GM23338 (cell line): ENCODE data around the gene POU6F1.

ENCODE experiments used
- CREB1 ChIP-seq: fragments of 250-450 bp; sonication (Bioruptor Pico); IDR thresholded peaks from 2 replicates; pipeline ENCODE4 v1.5.0; 2020; ENCODE audit warnings: low read depth, mild to moderate bottlenecking, moderate library complexity
- EZH2phosphoT487 ChIP-seq: fragments of 200-600 bp; sonication (generic); IDR thresholded peaks from one replicate; pipeline ENCODE4 v1.8.1; 2018; ENCODE audit warnings: antibody characterized with exemption; ENCODE audit not compliant: unreplicated experiment
- JUNB ChIP-seq: IDR thresholded peaks from one replicate; pipeline ENCODE4 v1.6.1; 2016; ENCODE audit warnings: antibody characterized with exemption; ENCODE audit not compliant: unreplicated experiment
- POLR2AphosphoS5 ChIP-seq: IDR thresholded peaks from 2 replicates; pipeline ENCODE4 v1.6.1; 2016; ENCODE audit warnings: antibody characterized with exemption, low read depth
- ZNF331 ChIP-seq: fragments of 250-450 bp; sonication (Bioruptor Pico); IDR thresholded peaks from 2 replicates; pipeline ENCODE4 v1.5.0; 2020; ENCODE audit warnings: low read depth, mild to moderate bottlenecking, moderate library complexity
- TF ChIP-seq, protein P1 (sequence below), 2 experiments: fragments of 200-600 bp in 1 of 2; sonication (generic) in 1 of 2; conservative IDR thresholded peaks; 2 replicates each; pipeline versions ENCODE4 v1.5.1 to v1.6.1; 2016 to 2017; ENCODE audit warnings: antibody characterized with exemption in 2 of 2, low read depth in 2 of 2, mild to moderate bottlenecking in 2 of 2, moderate library complexity in 1 of 2

DNA sequence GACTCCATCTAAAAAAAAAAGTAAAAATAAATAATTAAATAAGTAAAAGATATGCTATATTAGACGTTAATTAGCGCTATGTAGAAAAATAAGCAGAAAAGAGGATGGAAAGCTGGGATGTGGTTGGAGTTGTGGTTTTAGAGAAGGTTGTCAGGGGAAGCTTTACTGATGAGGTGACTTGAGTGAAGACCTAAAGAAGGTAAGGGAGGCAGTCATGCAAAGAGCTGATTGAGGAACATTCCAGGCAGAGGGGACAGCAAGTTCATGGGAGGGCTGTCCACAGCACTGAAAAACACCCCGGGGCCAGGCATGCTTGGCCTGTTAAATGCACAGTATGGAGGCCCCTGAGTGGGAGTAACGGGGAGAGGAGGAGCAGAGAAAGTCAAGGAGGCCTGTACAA, 36.7 kb upstream of the POU6F1 start:
- TF ChIP-seq, protein P1, sequence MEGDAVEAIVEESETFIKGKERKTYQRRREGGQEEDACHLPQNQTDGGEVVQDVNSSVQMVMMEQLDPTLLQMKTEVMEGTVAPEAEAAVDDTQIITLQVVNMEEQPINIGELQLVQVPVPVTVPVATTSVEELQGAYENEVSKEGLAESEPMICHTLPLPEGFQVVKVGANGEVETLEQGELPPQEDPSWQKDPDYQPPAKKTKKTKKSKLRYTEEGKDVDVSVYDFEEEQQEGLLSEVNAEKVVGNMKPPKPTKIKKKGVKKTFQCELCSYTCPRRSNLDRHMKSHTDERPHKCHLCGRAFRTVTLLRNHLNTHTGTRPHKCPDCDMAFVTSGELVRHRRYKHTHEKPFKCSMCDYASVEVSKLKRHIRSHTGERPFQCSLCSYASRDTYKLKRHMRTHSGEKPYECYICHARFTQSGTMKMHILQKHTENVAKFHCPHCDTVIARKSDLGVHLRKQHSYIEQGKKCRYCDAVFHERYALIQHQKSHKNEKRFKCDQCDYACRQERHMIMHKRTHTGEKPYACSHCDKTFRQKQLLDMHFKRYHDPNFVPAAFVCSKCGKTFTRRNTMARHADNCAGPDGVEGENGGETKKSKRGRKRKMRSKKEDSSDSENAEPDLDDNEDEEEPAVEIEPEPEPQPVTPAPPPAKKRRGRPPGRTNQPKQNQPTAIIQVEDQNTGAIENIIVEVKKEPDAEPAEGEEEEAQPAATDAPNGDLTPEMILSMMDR (conservative IDR thresholded peaks at IDR 0.05; ENCODE audit: low read depth in 2 of 2) = no peak
- TF ChIP-seq CREB1 (no peak), JUNB (no peak), ZNF331 (CRISPR knock-in tag) (no peak), EZH2phosphoT487 (no peak), POLR2AphosphoS5 (no peak)
